Stimulated activated naive B cell treated with anti-CD40 and anti-IgM and Interleukin-4, amounts not matched to agents 10 μg/mL and 1 μg/mL and 100 μg/mL, for 72 hours (primary cell): ENCODE data around the gene IFIT1.
"Not testable (repeated sequence)": the region's sequence is repeated elsewhere in the genome, so short reads cannot be mapped to it uniquely, and the experiment has no call there.

Experiments
- ATAC-seq, 2 donors: fragments of 150-1000 bp; cut with Tn5 transposase; replicated peaks; 2 replicates each; pipeline ENCODE4 v1.10.0; 2021; ENCODE audit warnings: moderate library complexity in 1 of 2
- DNase-seq: peaks from one replicate; pipeline ENCODE4 v3.0.0; 2021
- H3K27ac Mint-ChIP-seq: one replicate; pipeline ENCODE4 v1.8.0; 2022; ENCODE audit warnings: mild to moderate bottlenecking, mixed read lengths
- H3K27me3 Mint-ChIP-seq, 2 donors: one replicate each; pipeline ENCODE4 v1.8.0; 2022; ENCODE audit warnings: mixed read lengths in 2 of 2
- H3K36me3 Mint-ChIP-seq, 2 donors: one replicate each; pipeline ENCODE4 v1.8.0; 2022; ENCODE audit warnings: mixed read lengths in 2 of 2, mild to moderate bottlenecking in 1 of 2
- H3K4me1 Mint-ChIP-seq, 2 donors: one replicate each; pipeline ENCODE4 v1.8.0; 2022; ENCODE audit warnings: mixed read lengths in 2 of 2, mild to moderate bottlenecking in 1 of 2
- H3K4me3 Mint-ChIP-seq, 2 donors: one replicate each; pipeline ENCODE4 v1.8.0; 2022; ENCODE audit warnings: mild to moderate bottlenecking in 2 of 2, mixed read lengths in 2 of 2, moderate library complexity in 1 of 2
- H3K9me3 Mint-ChIP-seq, 2 donors: one replicate each; pipeline ENCODE4 v1.8.0; 2022; ENCODE audit warnings: mixed read lengths in 2 of 2, mild to moderate bottlenecking in 1 of 2

The IFIT1 gene

GRCh38 chr10:89421018-89421476 lies 28.6 kb downstream of the IFIT1 start:
- Mint-ChIP-seq H3K36me3 (peaks cover 11 to 28% of the 10 kb centered on the region in 2 donors), H3K27me3 (no peaks in the 10 kb centered on the region), H3K4me1 (peaks cover 23 to 28% of the 10 kb centered on the region in 2 donors), H3K4me3 (no peak overlapping the region), H3K27ac (no peak overlapping the region), H3K9me3 (no peaks in the 10 kb centered on the region)
- DNase-seq (no peak), ATAC-seq (no peak)

- Mint-ChIP-seq H3K36me3 (peaks cover 0 to 19% of the 10 kb centered on the region in 2 donors), H3K4me1 (peaks cover 10 to 12% of the 10 kb centered on the region in 2 donors), H3K27ac (no peak overlapping the region), H3K27me3 (no peaks in the 10 kb centered on the region), H3K9me3 (no peaks in the 10 kb centered on the region), H3K4me3 (no peak overlapping the region)
- ATAC-seq (no peak), DNase-seq (no peak)
Observed at GRCh38 chr10:89425000-89425399, 32.6 kb downstream of the IFIT1 start.

- H3K27ac Mint-ChIP-seq, result no peak overlapping the region
- ATAC-seq, result peak; percentile 68 to 73
- peaks cover 9 to 12% of the 10 kb centered on the region in 2 donors for H3K4me1 Mint-ChIP-seq
- DNase-seq, result no peak
- H3K36me3 Mint-ChIP-seq, result peaks cover 0 to 7% of the 10 kb centered on the region in 2 donors
- no peaks in the 10 kb centered on the region for H3K9me3 Mint-ChIP-seq
- H3K4me3 Mint-ChIP-seq, result no peak overlapping the region
- no peaks in the 10 kb centered on the region for H3K27me3 Mint-ChIP-seq
Observed at GRCh38 chr10:89426230-89426868, 33.9 kb downstream of the IFIT1 start.

- Mint-ChIP-seq H3K36me3 (no peaks in the 10 kb centered on the region), H3K27ac (no peak overlapping the region), H3K9me3 (no peaks in the 10 kb centered on the region), H3K4me1 (peaks cover 7 to 12% of the 10 kb centered on the region in 2 donors), H3K27me3 (no peaks in the 10 kb centered on the region), H3K4me3 (no peak overlapping the region)
- ATAC-seq (no peak), DNase-seq (no peak)
Observed at GRCh38 chr10:89427629-89428028, 35.2 kb downstream of the IFIT1 start.

- ATAC-seq, result no peak
- H3K9me3 Mint-ChIP-seq, result no peaks in the 10 kb centered on the region
- no peak for DNase-seq
- no peak overlapping the region for H3K4me3 Mint-ChIP-seq
- H3K36me3 Mint-ChIP-seq, result no peaks in the 10 kb centered on the region
- H3K27ac Mint-ChIP-seq, result no peak overlapping the region
- peaks cover 0 to 5% of the 10 kb centered on the region in 2 donors for H3K4me1 Mint-ChIP-seq
- H3K27me3 Mint-ChIP-seq, result peaks cover 0 to 5% of the 10 kb centered on the region in 2 donors
Observed at GRCh38 chr10:89428877-89429276, 36.5 kb downstream of the IFIT1 start.

GRCh38 chr10:89431977-89432376 lies 39.6 kb downstream of the IFIT1 start:
- ATAC-seq, result no peak
- H3K27ac Mint-ChIP-seq, result no peak overlapping the region
- H3K4me3 Mint-ChIP-seq, result no peak overlapping the region
- no peaks in the 10 kb centered on the region for H3K9me3 Mint-ChIP-seq
- H3K36me3 Mint-ChIP-seq, result peaks cover 0 to 1% of the 10 kb centered on the region in 2 donors
- H3K27me3 Mint-ChIP-seq, result peaks cover 8 to 19% of the 10 kb centered on the region in 2 donors
- DNase-seq, result no peak
- H3K4me1 Mint-ChIP-seq, result peaks cover 0 to 5% of the 10 kb centered on the region in 2 donors

- DNase-seq, result no peak
- Mint-ChIP-seq H3K9me3 (no peaks in the 10 kb centered on the region), H3K4me3 (no peak overlapping the region), H3K4me1 (no peaks in the 10 kb centered on the region), H3K27me3 (peaks cover 17 to 37% of the 10 kb centered on the region in 2 donors), H3K27ac (no peak overlapping the region), H3K36me3 (peaks cover 0 to 1% of the 10 kb centered on the region in 2 donors)
- ATAC-seq, result no peak
Observed at GRCh38 chr10:89438525-89438924, 46.1 kb downstream of the IFIT1 start.

GRCh38 chr10:89440226-89441009 lies 48.0 kb downstream of the IFIT1 start:
- H3K27ac Mint-ChIP-seq, result no peak overlapping the region
- ATAC-seq (no peak), DNase-seq (no peak)
- no peaks in the 10 kb centered on the region for H3K9me3 Mint-ChIP-seq
- peaks cover 0 to 1% of the 10 kb centered on the region in 2 donors for H3K36me3 Mint-ChIP-seq
- H3K4me1 Mint-ChIP-seq, result no peaks in the 10 kb centered on the region
- H3K27me3 Mint-ChIP-seq, result peaks cover 17 to 34% of the 10 kb centered on the region in 2 donors
- H3K4me3 Mint-ChIP-seq, result no peak overlapping the region

- H3K4me1 Mint-ChIP-seq, result no peaks in the 10 kb centered on the region
- no peak overlapping the region for H3K27ac Mint-ChIP-seq
- peaks cover 6% of the 10 kb centered on the region in 2 donors for H3K9me3 Mint-ChIP-seq
- DNase-seq (no peak), ATAC-seq (no peak)
- H3K36me3 Mint-ChIP-seq, result peaks cover 0 to 6% of the 10 kb centered on the region in 2 donors
- no peak overlapping the region for H3K4me3 Mint-ChIP-seq
- peaks cover 23 to 29% of the 10 kb centered on the region in 2 donors for H3K27me3 Mint-ChIP-seq
Observed at GRCh38 chr10:89442289-89442688, 49.9 kb downstream of the IFIT1 start.

GRCh38 chr10:89444819-89445218 lies 52.4 kb downstream of the IFIT1 start:
- not testable (repeated sequence) for H3K4me3 Mint-ChIP-seq, H3K4me1 Mint-ChIP-seq, H3K9me3 Mint-ChIP-seq, H3K36me3 Mint-ChIP-seq, H3K27ac Mint-ChIP-seq, ATAC-seq, DNase-seq
- H3K27me3 Mint-ChIP-seq, result peaks cover 17 to 29% of the 10 kb centered on the region in 2 donors

- H3K27me3 Mint-ChIP-seq, result peaks cover 7 to 8% of the 10 kb centered on the region in 2 donors
- DNase-seq (no peak), ATAC-seq (no peak)
- H3K4me3 Mint-ChIP-seq, result no peak overlapping the region
- H3K4me1 Mint-ChIP-seq, result peaks cover 4 to 8% of the 10 kb centered on the region in 2 donors
- no peak overlapping the region for H3K27ac Mint-ChIP-seq
- H3K9me3 Mint-ChIP-seq, result peaks cover 3 to 6% of the 10 kb centered on the region in 2 donors
- peaks cover 0 to 3% of the 10 kb centered on the region in 2 donors for H3K36me3 Mint-ChIP-seq
Observed at GRCh38 chr10:89450901-89451300, 58.5 kb downstream of the IFIT1 start.

- Mint-ChIP-seq H3K9me3 (peaks cover 0 to under 1% of the 10 kb centered on the region in 2 donors), H3K4me3 (no peak overlapping the region), H3K27ac (no peak overlapping the region), H3K36me3 (no peaks in the 10 kb centered on the region), H3K27me3 (peaks cover 4 to 8% of the 10 kb centered on the region in 2 donors), H3K4me1 (peaks cover 4 to 8% of the 10 kb centered on the region in 2 donors)
- no peak for DNase-seq
- ATAC-seq, result no peak
Observed at GRCh38 chr10:89452193-89452592, 59.8 kb downstream of the IFIT1 start.

- Mint-ChIP-seq H3K27me3 (peaks cover 4 to 13% of the 10 kb centered on the region in 2 donors), H3K4me1 (peaks cover 4 to 8% of the 10 kb centered on the region in 2 donors), H3K27ac (no peak overlapping the region), H3K36me3 (no peaks in the 10 kb centered on the region), H3K4me3 (no peak overlapping the region), H3K9me3 (no peaks in the 10 kb centered on the region)
- ATAC-seq, result no peak
- DNase-seq, result no peak
Observed at GRCh38 chr10:89454561-89455347, 62.3 kb downstream of the IFIT1 start.
